GM12878 (cell line): ENCODE results near the gene PTGIS. TPM values are rescaled to one million over a fixed set of nuclear protein-coding genes. Genes with fewer than 3 reads are reported as not detected.

Source experiments
- ATAC-seq: fragments of 200-7000 bp; cut with Tn5 transposase; 3 replicates; pipeline ENCODE4 v1.9.1; 2020; ENCODE audit warnings: mild to moderate bottlenecking, moderate library complexity
- BruUV-seq: library from RNA; stranded (reverse); fragments of 400-500 nt; replicated peaks from 2 replicates; lab custom pipeline; 2021; lab: Mats Ljungman, UMichigan
- CTCF ChIA-PET: fragments of 300-600 bp; sonication (Branson Sonifier 250); formaldehyde crosslinking; extraction: SDS; loops from one replicate; lab custom pipeline; 2021; ENCODE audit warnings: inconsistent platforms; lab: Yijun Ruan, JAX
- POLR2A ChIA-PET: fragments of 350-600 bp; formaldehyde crosslinking; extraction: SDS; loops from one replicate; lab custom pipeline; 2021; ENCODE audit warnings: inconsistent platforms; lab: Charles Lee
- RAD21 ChIA-PET: fragments of 300-600 bp; sonication (Branson Sonifier 250); formaldehyde crosslinking; loops from one replicate; lab custom pipeline; 2023; ENCODE audit warnings: antibody characterized with exemption; ENCODE audit not compliant: unreplicated experiment; lab: Charles Lee
- SMC1A ChIA-PET: fragments of 300-600 bp; sonication (Branson Sonifier 250); formaldehyde crosslinking; loops from one replicate; lab custom pipeline; 2023; ENCODE audit not compliant: unreplicated experiment, uncharacterized antibody; lab: Charles Lee
- DNase-seq: peaks from one replicate; pipeline ENCODE4 v3.0.0-alpha.2; 2011; ENCODE audit warnings: low read depth, low spot score
- FAIRE-seq: peaks from 3 replicates; lab custom pipeline; 2011; peaks lifted over from hg19 to GRCh38; lab: Jason Lieb, UNC
- H2AFZ ChIP-seq: 2 replicates; pipeline ENCODE4 v1.6.0; 2011; ENCODE audit warnings: low read depth, low read length, control low read depth; ENCODE audit not compliant: control insufficient read depth
- H3K27ac ChIP-seq: 2 replicates; pipeline ENCODE4 v1.5.1; 2011; ENCODE audit warnings: control low read depth; ENCODE audit not compliant: control insufficient read depth, insufficient read depth
- H3K27me3 ChIP-seq, 2 experiments: replicated peaks in 1 of 2; 2 replicates each; pipeline versions ENCODE4 v1.6.0 to v1.6.1; 2011; ENCODE audit warnings: low read length in 1 of 2; ENCODE audit not compliant: control insufficient read depth in 2 of 2, insufficient read depth in 2 of 2
- H3K36me3 ChIP-seq, 2 experiments: 2 replicates each; pipeline ENCODE4 v1.5.1; 2011; ENCODE audit warnings: low read length in 1 of 2; ENCODE audit not compliant: control insufficient read depth in 2 of 2, insufficient read depth in 2 of 2
- H3K4me1 ChIP-seq: 2 replicates; pipeline ENCODE4 v1.6.1; 2011; ENCODE audit warnings: mild to moderate bottlenecking, low read length, moderate library complexity, mixed read lengths; ENCODE audit not compliant: control insufficient read depth, insufficient read depth
- H3K4me2 ChIP-seq: 2 replicates; pipeline ENCODE4 v1.6.0; 2011; ENCODE audit warnings: control low read depth; ENCODE audit not compliant: control insufficient read depth, insufficient read depth
- H3K4me3 ChIP-seq: fragments of 200-600 bp; sonication (generic); 2 replicates; pipeline ENCODE4 v1.5.1; 2016
- H3K79me2 ChIP-seq: 2 replicates; pipeline ENCODE4 v1.6.0; 2011; ENCODE audit warnings: low read length; ENCODE audit not compliant: control insufficient read depth, insufficient read depth
- H3K9ac ChIP-seq: 2 replicates; pipeline ENCODE4 v1.8.0; 2011; ENCODE audit warnings: low read length, control low read depth, mixed read lengths; ENCODE audit not compliant: control insufficient read depth, insufficient read depth
- H3K9me3 ChIP-seq: replicated peaks from 3 replicates; pipeline ENCODE4 v1.5.1; 2011; ENCODE audit warnings: mild to moderate bottlenecking, low read length; ENCODE audit not compliant: control insufficient read depth, insufficient read depth
- H4K20me1 ChIP-seq: 2 replicates; pipeline ENCODE4 v1.6.0; 2011; ENCODE audit not compliant: control insufficient read depth, insufficient read depth
- BMI1 ChIP-seq: fragments of 450-650 bp; IDR thresholded peaks from 2 replicates; pipeline ENCODE4 v1.6.1; 2016; ENCODE audit warnings: mild to moderate bottlenecking, moderate library complexity, borderline replicate concordance
- FOS ChIP-seq: IDR thresholded peaks from 3 replicates; pipeline ENCODE4 v1.6.1; 2011; ENCODE audit warnings: borderline replicate concordance; ENCODE audit not compliant: insufficient read length; ENCODE audit errors: extremely low read depth
- HDAC6 ChIP-seq: fragments of 200-600 bp; sonication (generic); IDR thresholded peaks from one replicate; pipeline ENCODE4 v1.8.0; 2017; ENCODE audit warnings: antibody characterized with exemption; ENCODE audit not compliant: unreplicated experiment
- MAX ChIP-seq: IDR thresholded peaks from 2 replicates; pipeline ENCODE4 v1.6.1; 2012; ENCODE audit warnings: low read depth, low read length, improper control_type of control experiment
- MXI1 ChIP-seq: fragments of 150-350 bp; IDR thresholded peaks from 2 replicates; pipeline ENCODE4 v1.6.1; 2011; ENCODE audit warnings: low read depth, mild to moderate bottlenecking, inconsistent platforms, low read length, improper control_type of control experiment
- PRDM15 ChIP-seq: fragments of 450-650 bp; formaldehyde crosslinking; IDR thresholded peaks from 2 replicates; pipeline ENCODE4 v1.4.0; 2020; ENCODE audit warnings: mild to moderate bottlenecking, moderate library complexity
- RFX5 ChIP-seq: IDR thresholded peaks from 2 replicates; pipeline ENCODE4 v1.6.1; 2011; ENCODE audit warnings: low read depth, low read length, improper control_type of control experiment
- SIX5 ChIP-seq: IDR thresholded peaks from 2 replicates; pipeline ENCODE4 v1.6.1; 2011; ENCODE audit warnings: mild to moderate bottlenecking, low read depth, low read length, moderate library complexity; ENCODE audit not compliant: severe bottlenecking
- SREBF2 ChIP-seq: IDR thresholded peaks from 2 replicates; pipeline ENCODE4 v1.6.1; 2012; ENCODE audit warnings: mild to moderate bottlenecking, low read length
- TCF12 ChIP-seq: IDR thresholded peaks from 2 replicates; pipeline ENCODE4 v1.6.1; 2011; ENCODE audit warnings: low read depth, mild to moderate bottlenecking, low read length
- WRNIP1 ChIP-seq: IDR thresholded peaks from 2 replicates; pipeline ENCODE4 v1.6.1; 2011; ENCODE audit warnings: low read depth, low read length, improper control_type of control experiment, borderline replicate concordance
- ZBTB33 ChIP-seq: fragments of 450-650 bp; IDR thresholded peaks from 2 replicates; pipeline ENCODE4 v1.6.1; 2017; ENCODE audit warnings: mild to moderate bottlenecking
- WGBS: methylation state at CpG from one replicate; pipeline ENCODE4 v1.1.6; 2016; ENCODE audit warnings: low lambda C conversion rate; ENCODE audit not compliant: insufficient replicate concordance, insufficient coverage; ENCODE audit errors: missing lambda C conversion rate; 5-methylcytosine and 5-hydroxymethylcytosine counted together
- in situ Hi-C: fragments of 300-500 bp; cut with MboI; formaldehyde crosslinking; loops from 9 replicates; pipeline ENCODE4 v1.14.3; 2018; ENCODE audit warnings: mixed read lengths
- intact Hi-C: fragments of 100-400 bp; cut with micrococcal nuclease; formaldehyde crosslinking; loops from one replicate; pipeline ENCODE4 v1.14.2; 2022; ENCODE audit not compliant: unreplicated experiment
- polyA plus RNA-seq, 11 experiments: library from polyadenylated mRNA; depleted of rRNA in 4 of 11; unstranded in 6 of 11; stranded (reverse) in 5 of 11; fragments of >200 nt; fragmentation: Nextera tagmentation in 4 of 11; fragmentation: Illumina TruSeq in 1 of 11; extraction: Ambion mirVana in 4 of 11; extraction: Trizol in 1 of 11; gene quantifications; 1 replicate in 1 of 11; 2 replicates in 10 of 11; pipeline versions ENCODE4 v1.2.1 to v1.2.3, GENCODE V29; 2011 to 2016; ENCODE audit warnings: inconsistent platforms in 2 of 11, missing spikeins in 2 of 11, low read depth in 1 of 11
- total RNA-seq, 4 experiments: library from RNA; depleted of rRNA in 3 of 4; stranded (reverse); fragments of >200 nt in 3 of 4; fragmentation: Illumina TruSeq in 1 of 4; extraction: Trizol in 1 of 4; gene quantifications; 2 replicates each; pipeline versions ENCODE4 v1.2.1 to v1.2.3, GENCODE V29; 2013 to 2021
- TF ChIP-seq, protein P1 (sequence below): fragments of 450-650 bp; IDR thresholded peaks from 2 replicates; pipeline ENCODE4 v1.6.1; 2017; ENCODE audit warnings: borderline replicate concordance

Gene PTGIS
- total and polyA plus RNA-seq, 10 of the 15 experiments (the other 5 are each of a cell fraction or from before 2014, with no cell fraction given) = 0.10 TPM; not detected in 9

DNA sequence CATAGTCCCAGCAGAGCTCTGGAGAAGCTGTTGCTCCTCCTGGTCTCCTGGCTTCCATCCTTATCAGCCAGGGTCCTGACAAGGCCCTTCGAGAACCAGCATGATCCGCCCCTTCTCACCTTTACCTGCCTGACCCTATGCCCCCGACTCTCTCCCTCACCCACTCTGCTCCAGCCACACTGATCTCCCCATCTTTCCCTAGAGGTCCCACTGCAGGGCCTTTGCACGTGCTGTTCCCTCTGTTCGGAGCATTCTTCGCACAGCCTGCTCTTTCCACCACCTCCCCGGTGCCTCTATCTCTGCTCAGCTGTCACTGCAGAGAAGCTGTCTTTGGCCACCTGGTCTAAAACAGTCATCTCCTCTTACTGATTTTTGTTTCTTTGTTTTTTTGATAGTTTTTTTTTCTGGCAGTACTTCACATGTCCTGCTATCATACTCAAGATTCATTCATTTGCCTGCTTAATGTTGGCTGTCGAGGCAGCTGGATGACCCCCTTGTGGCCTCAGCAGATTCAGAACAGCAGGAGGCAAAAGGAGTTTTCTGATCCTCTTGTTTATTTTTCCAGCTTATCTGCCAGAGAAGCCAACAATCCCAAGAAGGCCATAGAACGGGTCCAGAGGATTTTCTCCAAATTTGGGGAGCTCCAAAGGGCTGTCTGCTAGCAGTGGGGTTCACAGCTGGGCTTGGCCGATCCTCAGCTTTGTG lies 1.6 kb upstream of the PTGIS start (continued):
- no peak for TF ChIP-seq SIX5

DNA sequence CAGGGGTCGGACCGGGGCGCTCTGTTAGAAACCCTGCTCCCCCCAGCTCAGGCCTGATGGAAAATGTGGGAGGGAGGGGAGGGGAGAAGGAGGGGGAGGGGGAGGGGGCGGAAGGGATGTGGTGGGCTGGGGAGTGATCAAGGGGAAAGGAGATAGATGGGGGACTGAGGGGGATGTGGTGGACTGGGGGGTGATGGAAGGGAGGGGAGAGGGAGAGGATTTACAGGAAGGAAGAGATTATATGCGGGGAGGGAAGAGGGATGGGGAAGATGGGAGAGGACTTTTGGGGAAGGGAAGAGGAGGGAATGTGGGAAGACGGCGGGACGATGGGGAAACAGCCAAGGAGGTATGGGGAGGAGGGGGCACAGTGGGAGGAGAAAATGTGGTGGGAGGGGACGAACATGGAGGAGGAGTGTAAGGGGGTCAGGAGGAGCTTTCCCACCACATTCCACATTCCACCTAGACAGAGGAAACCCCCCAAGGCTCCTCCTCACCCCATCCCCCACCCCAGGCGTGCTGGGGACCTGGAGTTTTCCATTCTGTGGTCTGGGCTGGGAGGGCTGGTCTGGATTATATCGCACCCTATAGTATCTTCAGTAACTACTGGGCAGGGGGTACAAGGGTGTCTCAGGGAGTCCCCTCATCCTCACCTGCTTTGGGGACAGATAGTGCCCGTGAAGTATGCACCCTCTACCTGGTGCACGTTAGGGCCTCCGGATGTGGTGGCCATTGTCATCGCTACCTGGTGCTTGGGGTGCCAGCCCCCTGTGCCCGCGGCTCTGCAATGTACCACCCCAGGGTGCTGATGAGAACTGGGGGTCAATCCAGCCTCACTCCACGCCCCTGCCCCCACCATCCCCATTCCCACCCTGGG lies 578 bp upstream of the PTGIS start:
- Histone ChIP-seq H3K27ac (no peak overlapping the region), H4K20me1 (no peaks in the 10 kb centered on the region), H3K4me1 (peaks cover 4% of the 10 kb centered on the region), H3K79me2 (no peaks in the 10 kb centered on the region), H3K9ac (no peak overlapping the region), H3K27me3 (peaks cover 2 to 16% of the 10 kb centered on the region in 2 experiments; a peak in 3 of 4 replicates), H2AFZ (no peak overlapping the region), H3K4me2 (no peak overlapping the region), H3K36me3 (no peaks in the 10 kb centered on the region), H3K9me3 (no peaks in the 10 kb centered on the region), H3K4me3 (no peak overlapping the region)
- ChIA-PET RAD21 (no interaction called here), CTCF (no interaction called here), SMC1A (interaction anchor here (1.7 kb wide), 1 partner anchor 12 kb away, joined by 3 read pairs; no protein-coding TSS in a partner anchor), POLR2A (no interaction called here)
- TF ChIP-seq MAX = no peak
- no peak for TF ChIP-seq FOS
- no peak for TF ChIP-seq HDAC6
- no peak for TF ChIP-seq PRDM15 (CRISPR knock-in tag)
- no peak for TF ChIP-seq ZBTB33
- no peak for TF ChIP-seq RFX5
- no peak for TF ChIP-seq TCF12
- TF ChIP-seq BMI1 = no peak
- no peak for TF ChIP-seq WRNIP1
- TF ChIP-seq MXI1 = no peak
- TF ChIP-seq SREBF2 = no peak
- TF ChIP-seq, protein P1, sequence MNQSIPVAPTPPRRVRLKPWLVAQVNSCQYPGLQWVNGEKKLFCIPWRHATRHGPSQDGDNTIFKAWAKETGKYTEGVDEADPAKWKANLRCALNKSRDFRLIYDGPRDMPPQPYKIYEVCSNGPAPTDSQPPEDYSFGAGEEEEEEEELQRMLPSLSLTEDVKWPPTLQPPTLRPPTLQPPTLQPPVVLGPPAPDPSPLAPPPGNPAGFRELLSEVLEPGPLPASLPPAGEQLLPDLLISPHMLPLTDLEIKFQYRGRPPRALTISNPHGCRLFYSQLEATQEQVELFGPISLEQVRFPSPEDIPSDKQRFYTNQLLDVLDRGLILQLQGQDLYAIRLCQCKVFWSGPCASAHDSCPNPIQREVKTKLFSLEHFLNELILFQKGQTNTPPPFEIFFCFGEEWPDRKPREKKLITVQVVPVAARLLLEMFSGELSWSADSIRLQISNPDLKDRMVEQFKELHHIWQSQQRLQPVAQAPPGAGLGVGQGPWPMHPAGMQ = no peak
- WGBS = 50% methylated on average over 9 of the region's 18 CpGs
- in situ Hi-C loops = no loop called here
- FAIRE-seq (no peak), DNase-seq (no peak), ATAC-seq (no peak)
- BruUV-seq = no TSS peak
- intact Hi-C loops = no loop called here
